Activated naive CD8-positive, alpha-beta T cell treated with anti-CD3 and anti-CD28 coated beads, Interleukin-2, amount 50 U/mL, for 24 hours (primary cell): ENCODE measurements around the gene GAB2.
"Not testable (repeated sequence)": the region's sequence is repeated elsewhere in the genome, so short reads cannot be mapped to it uniquely, and the experiment has no call there.

Experiments used
- ATAC-seq: fragments of 150-1000 bp; cut with Tn5 transposase; one replicate; pipeline ENCODE4 v1.10.0; 2021
- DNase-seq: peaks from one replicate; pipeline ENCODE4 v3.0.0; 2021
- H3K27ac Mint-ChIP-seq: one replicate; pipeline ENCODE4 v1.8.0; 2021; ENCODE audit warnings: mild to moderate bottlenecking, mixed read lengths
- H3K27me3 Mint-ChIP-seq: one replicate; pipeline ENCODE4 v1.8.0; 2021; ENCODE audit warnings: mixed read lengths
- H3K36me3 Mint-ChIP-seq: one replicate; pipeline ENCODE4 v1.8.0; 2021; ENCODE audit warnings: low read depth, mixed read lengths
- H3K4me1 Mint-ChIP-seq: one replicate; pipeline ENCODE4 v1.8.0; 2021; ENCODE audit warnings: mixed read lengths
- H3K4me3 Mint-ChIP-seq: one replicate; pipeline ENCODE4 v1.8.0; 2021; ENCODE audit warnings: mild to moderate bottlenecking, moderate library complexity, mixed read lengths
- H3K9me3 Mint-ChIP-seq: one replicate; pipeline ENCODE4 v1.8.0; 2021; ENCODE audit warnings: mixed read lengths

GAB2 gene

GRCh38 chr11:78373689-78374088 is 43.9 kb downstream of the GAB2 start:
- no peaks in the 10 kb centered on the region for H3K27me3 Mint-ChIP-seq

GRCh38 chr11:78372114-78372768 is 45.4 kb downstream of the GAB2 start:
- ATAC-seq (no peak), DNase-seq (no peak)
- Mint-ChIP-seq H3K27me3 (no peaks in the 10 kb centered on the region), H3K9me3 (no peaks in the 10 kb centered on the region), H3K4me3 (no peak overlapping the region), H3K27ac (no peak overlapping the region), H3K4me1 (peaks cover 2% of the 10 kb centered on the region), H3K36me3 (no peaks in the 10 kb centered on the region)

More at GRCh38 chr11:78373689-78374088, 43.9 kb downstream of the GAB2 start:
- Mint-ChIP-seq H3K9me3 (no peaks in the 10 kb centered on the region), H3K4me3 (no peak overlapping the region), H3K36me3 (no peaks in the 10 kb centered on the region), H3K27ac (no peak overlapping the region), H3K4me1 (peaks cover 2% of the 10 kb centered on the region)
- ATAC-seq (no peak), DNase-seq (no peak)

- H3K27me3 Mint-ChIP-seq = no peaks in the 10 kb centered on the region
- no peak overlapping the region for H3K27ac Mint-ChIP-seq
- no peaks in the 10 kb centered on the region for H3K36me3 Mint-ChIP-seq
- no peak overlapping the region for H3K4me3 Mint-ChIP-seq
- ATAC-seq (no peak), DNase-seq (no peak)
- H3K9me3 Mint-ChIP-seq = no peaks in the 10 kb centered on the region
- H3K4me1 Mint-ChIP-seq = peaks cover 2% of the 10 kb centered on the region
Measured at GRCh38 chr11:78371221-78371891, 46.3 kb downstream of the GAB2 start.

- ATAC-seq = no peak
- H3K27me3 Mint-ChIP-seq = no peaks in the 10 kb centered on the region
- no peak for DNase-seq
- no peaks in the 10 kb centered on the region for H3K9me3 Mint-ChIP-seq
- H3K36me3 Mint-ChIP-seq = no peaks in the 10 kb centered on the region
- no peak overlapping the region for H3K4me3 Mint-ChIP-seq
- H3K4me1 Mint-ChIP-seq = peaks cover 2% of the 10 kb centered on the region
- H3K27ac Mint-ChIP-seq = no peak overlapping the region
Measured at GRCh38 chr11:78370406-78371172, 47.0 kb downstream of the GAB2 start.

- Mint-ChIP-seq H3K27me3 (no peaks in the 10 kb centered on the region), H3K36me3 (no peaks in the 10 kb centered on the region), H3K4me1 (no peaks in the 10 kb centered on the region), H3K27ac (no peak overlapping the region), H3K4me3 (no peak overlapping the region), H3K9me3 (no peaks in the 10 kb centered on the region)
- ATAC-seq (no peak), DNase-seq (no peak)
Measured at GRCh38 chr11:78365381-78365792, 52.2 kb downstream of the GAB2 start.

GRCh38 chr11:78364128-78364751 is 53.4 kb downstream of the GAB2 start:
- Mint-ChIP-seq H3K9me3 (no peaks in the 10 kb centered on the region), H3K27me3 (no peaks in the 10 kb centered on the region), H3K4me1 (no peaks in the 10 kb centered on the region), H3K4me3 (no peak overlapping the region), H3K36me3 (no peaks in the 10 kb centered on the region), H3K27ac (no peak overlapping the region)
- no peak for ATAC-seq
- DNase-seq = no peak

GRCh38 chr11:78363024-78363619 is 54.5 kb downstream of the GAB2 start:
- no peaks in the 10 kb centered on the region for H3K27me3 Mint-ChIP-seq
- H3K4me1 Mint-ChIP-seq = no peaks in the 10 kb centered on the region
- DNase-seq (no peak), ATAC-seq (no peak)
- H3K27ac Mint-ChIP-seq = no peak overlapping the region
- H3K4me3 Mint-ChIP-seq = no peak overlapping the region
- H3K9me3 Mint-ChIP-seq = no peaks in the 10 kb centered on the region
- no peaks in the 10 kb centered on the region for H3K36me3 Mint-ChIP-seq

- Mint-ChIP-seq H3K27me3 (no peaks in the 10 kb centered on the region), H3K27ac (no peak overlapping the region), H3K9me3 (no peaks in the 10 kb centered on the region), H3K36me3 (no peaks in the 10 kb centered on the region), H3K4me1 (no peaks in the 10 kb centered on the region), H3K4me3 (no peak overlapping the region)
- DNase-seq = no peak
- no peak for ATAC-seq
Measured at GRCh38 chr11:78361228-78361627, 56.4 kb downstream of the GAB2 start.

GRCh38 chr11:78359921-78360320 is 57.7 kb downstream of the GAB2 start:
- no peaks in the 10 kb centered on the region for H3K36me3 Mint-ChIP-seq
- ATAC-seq (no peak), DNase-seq (no peak)
- H3K4me3 Mint-ChIP-seq = no peak overlapping the region
- no peaks in the 10 kb centered on the region for H3K9me3 Mint-ChIP-seq
- H3K4me1 Mint-ChIP-seq = no peaks in the 10 kb centered on the region
- no peak overlapping the region for H3K27ac Mint-ChIP-seq
- H3K27me3 Mint-ChIP-seq = no peaks in the 10 kb centered on the region

- not testable (repeated sequence) for H3K36me3 Mint-ChIP-seq, H3K9me3 Mint-ChIP-seq, ATAC-seq, H3K4me1 Mint-ChIP-seq, DNase-seq, H3K27me3 Mint-ChIP-seq, H3K27ac Mint-ChIP-seq, H3K4me3 Mint-ChIP-seq
Measured at GRCh38 chr11:78357924-78358323, 59.7 kb downstream of the GAB2 start.

GRCh38 chr11:78357425-78357824 is 60.2 kb downstream of the GAB2 start:
- not testable (repeated sequence) for H3K4me1 Mint-ChIP-seq, H3K9me3 Mint-ChIP-seq, H3K36me3 Mint-ChIP-seq, ATAC-seq, H3K27ac Mint-ChIP-seq, H3K4me3 Mint-ChIP-seq, H3K27me3 Mint-ChIP-seq, DNase-seq

GRCh38 chr11:78355742-78356141 is 61.9 kb downstream of the GAB2 start:
- not testable (repeated sequence) for H3K27ac Mint-ChIP-seq, H3K27me3 Mint-ChIP-seq, ATAC-seq, H3K36me3 Mint-ChIP-seq, H3K4me3 Mint-ChIP-seq, DNase-seq, H3K9me3 Mint-ChIP-seq, H3K4me1 Mint-ChIP-seq

- H3K9me3 Mint-ChIP-seq = no peaks in the 10 kb centered on the region
- H3K27me3 Mint-ChIP-seq = no peaks in the 10 kb centered on the region
- no peak for DNase-seq
- H3K27ac Mint-ChIP-seq = no peak overlapping the region
- ATAC-seq = no peak
- H3K4me1 Mint-ChIP-seq = peaks cover 7% of the 10 kb centered on the region
- H3K4me3 Mint-ChIP-seq = no peak overlapping the region
- H3K36me3 Mint-ChIP-seq = no peaks in the 10 kb centered on the region
Measured at GRCh38 chr11:78355309-78355705, 62.3 kb downstream of the GAB2 start.

GRCh38 chr11:78354408-78355308 is 63.0 kb downstream of the GAB2 start:
- H3K36me3 Mint-ChIP-seq = no peaks in the 10 kb centered on the region

More at GRCh38 chr11:78354408-78355308, 63.0 kb downstream of the GAB2 start:
- no peaks in the 10 kb centered on the region for H3K9me3 Mint-ChIP-seq
- H3K27ac Mint-ChIP-seq = no peak overlapping the region
- no peaks in the 10 kb centered on the region for H3K27me3 Mint-ChIP-seq
- ATAC-seq = no peak
- H3K4me3 Mint-ChIP-seq = no peak overlapping the region
- peaks cover 13% of the 10 kb centered on the region for H3K4me1 Mint-ChIP-seq
- DNase-seq = no peak
